ENCODE measurements around the gene PRR9. TPM values are rescaled to one million over a fixed set of nuclear protein-coding genes. Genes with fewer than 3 reads are reported as not detected.

The PRR9 gene
- total RNA-seq, 2 donors from 2014 or later: not detected

DNA sequence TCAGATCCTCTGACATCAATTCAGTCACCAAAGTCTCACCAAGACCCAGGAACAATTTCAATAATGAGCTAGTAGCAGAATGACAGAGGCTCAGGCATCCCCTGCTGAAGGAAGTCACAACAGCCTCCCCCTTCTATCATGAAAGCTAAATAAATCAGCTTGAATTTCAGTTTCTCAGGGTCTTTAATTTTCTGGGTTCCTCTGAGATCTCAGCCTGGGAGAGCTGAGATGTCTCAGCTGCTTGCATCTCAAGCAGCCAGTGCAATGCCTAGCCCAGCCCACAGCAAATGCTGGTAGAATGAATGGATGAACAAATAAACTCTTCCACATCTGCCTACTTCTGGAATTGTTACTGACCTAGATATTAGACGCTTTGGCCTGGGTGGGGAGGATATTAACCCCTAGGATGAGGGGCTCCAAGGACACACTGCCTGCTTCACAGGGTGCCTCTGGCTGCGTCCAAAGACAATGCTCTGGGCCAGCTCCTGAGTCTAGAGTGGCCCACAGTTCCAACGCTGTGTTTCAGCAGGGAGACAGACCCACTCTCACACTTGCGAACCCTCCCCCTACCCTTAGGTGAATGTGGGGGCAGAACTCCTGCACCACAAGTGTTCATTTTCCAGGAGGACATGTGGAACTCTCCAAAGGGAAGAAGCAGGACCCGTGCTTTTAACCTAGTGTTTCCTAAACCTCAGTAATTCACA lies 30.9 kb downstream of the PRR9 start:
- Histone ChIP-seq H3K9me3 (no peaks in the 10 kb centered on the region), H3K4me3 (no peak overlapping the region), H3K9ac (ENCODE audit: low read depth in 2 of 2, low read length in 2 of 2) (no peak overlapping the region), H3K27ac (no peak overlapping the region), H3K27me3 (no peaks in the 10 kb centered on the region), H3K4me1 (no peaks in the 10 kb centered on the region), H3K36me3 (no peaks in the 10 kb centered on the region)
- no peak for DNase-seq
- TF ChIP-seq, protein P1, sequence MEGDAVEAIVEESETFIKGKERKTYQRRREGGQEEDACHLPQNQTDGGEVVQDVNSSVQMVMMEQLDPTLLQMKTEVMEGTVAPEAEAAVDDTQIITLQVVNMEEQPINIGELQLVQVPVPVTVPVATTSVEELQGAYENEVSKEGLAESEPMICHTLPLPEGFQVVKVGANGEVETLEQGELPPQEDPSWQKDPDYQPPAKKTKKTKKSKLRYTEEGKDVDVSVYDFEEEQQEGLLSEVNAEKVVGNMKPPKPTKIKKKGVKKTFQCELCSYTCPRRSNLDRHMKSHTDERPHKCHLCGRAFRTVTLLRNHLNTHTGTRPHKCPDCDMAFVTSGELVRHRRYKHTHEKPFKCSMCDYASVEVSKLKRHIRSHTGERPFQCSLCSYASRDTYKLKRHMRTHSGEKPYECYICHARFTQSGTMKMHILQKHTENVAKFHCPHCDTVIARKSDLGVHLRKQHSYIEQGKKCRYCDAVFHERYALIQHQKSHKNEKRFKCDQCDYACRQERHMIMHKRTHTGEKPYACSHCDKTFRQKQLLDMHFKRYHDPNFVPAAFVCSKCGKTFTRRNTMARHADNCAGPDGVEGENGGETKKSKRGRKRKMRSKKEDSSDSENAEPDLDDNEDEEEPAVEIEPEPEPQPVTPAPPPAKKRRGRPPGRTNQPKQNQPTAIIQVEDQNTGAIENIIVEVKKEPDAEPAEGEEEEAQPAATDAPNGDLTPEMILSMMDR (IDR thresholded peaks at IDR 0.05): no peak
- intact Hi-C loops (cut with DNase I): no loop called here

DNA sequence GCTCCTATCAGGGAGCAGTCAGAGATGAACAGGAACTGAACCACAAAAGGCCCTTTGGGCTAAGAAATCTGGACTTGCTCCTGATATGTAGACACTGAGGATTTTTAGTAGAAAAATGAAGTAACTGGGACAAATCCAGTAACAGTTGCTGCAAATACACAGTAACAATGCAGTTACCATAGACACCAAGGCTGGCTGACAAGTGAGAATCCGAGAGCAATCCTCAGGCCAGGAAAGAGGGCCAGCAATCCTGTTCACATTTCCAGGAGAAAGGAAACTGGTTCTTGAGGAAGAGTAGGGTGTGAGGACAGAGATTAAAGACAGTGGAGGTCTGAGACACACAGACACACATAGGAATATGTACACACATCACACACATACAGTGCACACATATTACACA lies 32.8 kb downstream of the PRR9 start:
- TF ChIP-seq, protein P1 (IDR thresholded peaks at IDR 0.05): no peak
- intact Hi-C loops (cut with DNase I): no loop called here
- no peak overlapping the region for H3K4me3 ChIP-seq
- no peak for DNase-seq
- no peak overlapping the region for H3K27ac ChIP-seq
- no peak overlapping the region for H3K9ac ChIP-seq (ENCODE audit: low read depth in 2 of 2, low read length in 2 of 2)
- no peaks in the 10 kb centered on the region for H3K4me1 ChIP-seq
- H3K27me3 ChIP-seq: no peaks in the 10 kb centered on the region
- no peaks in the 10 kb centered on the region for H3K9me3 ChIP-seq
- no peaks in the 10 kb centered on the region for H3K36me3 ChIP-seq

DNA sequence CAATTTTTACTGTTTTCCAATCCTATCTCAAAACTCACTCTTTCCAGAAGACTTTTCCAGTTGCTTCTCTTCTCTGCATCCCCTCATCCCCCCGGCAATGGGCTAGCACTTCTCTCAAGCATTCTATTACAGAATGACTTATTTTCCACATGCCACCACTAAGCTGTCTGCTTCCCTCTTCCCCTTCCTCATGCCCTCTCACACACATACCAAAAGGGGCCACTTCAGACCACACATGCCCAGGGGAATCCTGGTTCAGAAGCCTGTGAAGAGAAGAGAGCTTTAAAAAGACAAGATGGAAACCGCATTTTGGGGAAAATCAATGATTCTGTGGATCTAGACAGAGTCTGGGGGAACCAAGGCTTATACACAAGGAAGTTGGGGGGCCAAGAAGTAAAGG lies 33.7 kb downstream of the PRR9 start:
- Histone ChIP-seq H3K27ac (no peak overlapping the region), H3K9ac (ENCODE audit: low read depth in 2 of 2, low read length in 2 of 2) (no peak overlapping the region), H3K9me3 (no peaks in the 10 kb centered on the region), H3K36me3 (no peaks in the 10 kb centered on the region), H3K27me3 (no peaks in the 10 kb centered on the region), H3K4me3 (no peak overlapping the region), H3K4me1 (no peaks in the 10 kb centered on the region)
- no peak for DNase-seq
- TF ChIP-seq, protein P1 (IDR thresholded peaks at IDR 0.05): no peak
- intact Hi-C loops (cut with DNase I): no loop called here

DNA sequence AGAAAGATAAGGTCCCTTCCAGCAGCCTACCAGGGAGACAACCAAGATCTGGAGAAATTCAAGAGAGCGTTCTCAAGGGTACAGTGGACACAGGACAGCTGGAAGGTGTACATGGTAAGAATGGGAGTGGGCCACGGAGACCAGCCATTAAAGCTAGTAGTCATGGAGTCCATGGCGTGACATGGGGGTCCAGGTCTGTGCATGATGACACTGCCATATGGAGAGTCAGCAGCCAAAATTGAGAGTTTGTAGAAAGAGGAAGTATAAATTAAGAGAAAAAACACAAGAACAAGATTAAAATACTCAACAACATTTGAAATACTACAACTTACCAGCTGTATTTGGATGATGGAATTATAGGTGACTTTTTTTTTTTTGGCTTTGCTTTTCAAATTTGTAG lies 34.2 kb downstream of the PRR9 start:
- H3K27ac ChIP-seq: no peak overlapping the region
- no peaks in the 10 kb centered on the region for H3K36me3 ChIP-seq
- no peaks in the 10 kb centered on the region for H3K27me3 ChIP-seq
- intact Hi-C loops (cut with DNase I): no loop called here
- no peak overlapping the region for H3K4me3 ChIP-seq
- H3K9ac ChIP-seq (ENCODE audit: low read depth in 2 of 2, low read length in 2 of 2): no peak overlapping the region
- DNase-seq: no peak
- H3K4me1 ChIP-seq: no peaks in the 10 kb centered on the region
- H3K9me3 ChIP-seq: no peaks in the 10 kb centered on the region
- TF ChIP-seq, protein P1 (IDR thresholded peaks at IDR 0.05): no peak

DNA sequence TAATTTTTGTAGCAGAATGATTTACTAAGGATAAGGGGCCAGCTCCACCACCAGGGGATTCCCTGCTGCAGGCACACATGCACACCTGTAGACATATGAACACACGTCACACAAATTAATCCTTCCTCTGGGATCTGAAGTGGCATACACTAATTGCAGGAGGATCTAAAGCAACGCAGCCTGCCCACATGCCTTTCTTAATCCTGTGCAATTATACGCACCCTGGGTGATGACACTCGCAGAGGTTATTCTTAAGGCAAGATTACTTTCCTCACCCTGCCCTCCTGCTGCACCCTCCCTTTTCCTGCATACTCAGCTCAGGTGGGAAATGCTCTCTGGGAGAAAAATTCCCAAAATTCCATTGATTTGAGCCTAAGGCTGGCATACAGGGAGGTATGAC lies 34.6 kb downstream of the PRR9 start:
- Histone ChIP-seq H3K9ac (ENCODE audit: low read depth in 2 of 2, low read length in 2 of 2) (no peak overlapping the region), H3K27me3 (no peaks in the 10 kb centered on the region), H3K4me3 (no peak overlapping the region), H3K4me1 (no peaks in the 10 kb centered on the region), H3K9me3 (no peaks in the 10 kb centered on the region), H3K27ac (no peak overlapping the region), H3K36me3 (no peaks in the 10 kb centered on the region)
- no peak for DNase-seq
- intact Hi-C loops (cut with DNase I): no loop called here
- TF ChIP-seq, protein P1 (IDR thresholded peaks at IDR 0.05): no peak

Measured in colonic mucosa (tissue), 4 donors.